ENCODE results near the gene RABL6.
"Not testable (repeated sequence)": the region's sequence is repeated elsewhere in the genome, so short reads cannot be mapped to it uniquely, and the experiment has no call there.

RABL6 gene

GRCh38 chr9:136882109-136882946 lies 74.6 kb downstream of the RABL6 start:
- DNase-seq (ENCODE audit: low spot score), result peak; percentile 95

GRCh38 chr9:136882947-136883283 lies 75.2 kb downstream of the RABL6 start:
- not testable (repeated sequence) for DNase-seq (ENCODE audit: low spot score)

- not testable (repeated sequence) for DNase-seq (ENCODE audit: low spot score)
Observed at GRCh38 chr9:136883670-136884069, 75.9 kb downstream of the RABL6 start.

- DNase-seq (ENCODE audit: low spot score), result peak; percentile 99
Observed at GRCh38 chr9:136885950-136886578, 78.3 kb downstream of the RABL6 start, which contains the start of gene TRAF2. TRAF2 (plus strand) TSS chr9:136886516; CDS start chr9:136898741, 12,225 bp downstream.

- no peak for DNase-seq (ENCODE audit: low spot score)
Observed at GRCh38 chr9:136886610-136887597, 79.2 kb downstream of the RABL6 start.

GRCh38 chr9:136888454-136888853 lies 80.7 kb downstream of the RABL6 start:
- no peak for DNase-seq (ENCODE audit: low spot score)

GRCh38 chr9:136889858-136890257 lies 82.1 kb downstream of the RABL6 start:
- no peak for DNase-seq (ENCODE audit: low spot score)

- DNase-seq (ENCODE audit: low spot score), result no peak
Observed at GRCh38 chr9:136890661-136891060, 82.9 kb downstream of the RABL6 start.
